ENCODE results near the gene DSPP.
A peak's percentile ranks its signal among the peaks of the same experiment; 100 is the strongest.

Gene DSPP

DNA sequence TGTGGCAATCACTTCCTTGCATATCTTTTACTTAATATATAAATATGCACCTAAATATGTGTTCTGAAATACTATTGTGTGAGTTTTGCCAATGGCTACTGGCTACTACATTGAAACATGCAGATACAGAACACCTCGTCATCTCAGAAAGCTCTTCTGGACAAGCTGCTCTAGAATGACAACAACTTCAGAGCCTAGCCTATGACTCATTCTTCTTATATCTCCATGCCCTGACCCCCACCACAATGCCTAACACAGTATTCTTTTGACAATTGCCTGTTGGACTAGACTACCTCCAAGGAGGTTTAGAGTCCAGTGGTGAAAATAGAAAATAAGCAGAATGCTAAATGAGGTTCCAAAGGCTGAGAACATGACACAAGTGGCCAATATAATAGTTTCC is 24.1 kb downstream of the DSPP start:
- DNase-seq: no peak

DNA sequence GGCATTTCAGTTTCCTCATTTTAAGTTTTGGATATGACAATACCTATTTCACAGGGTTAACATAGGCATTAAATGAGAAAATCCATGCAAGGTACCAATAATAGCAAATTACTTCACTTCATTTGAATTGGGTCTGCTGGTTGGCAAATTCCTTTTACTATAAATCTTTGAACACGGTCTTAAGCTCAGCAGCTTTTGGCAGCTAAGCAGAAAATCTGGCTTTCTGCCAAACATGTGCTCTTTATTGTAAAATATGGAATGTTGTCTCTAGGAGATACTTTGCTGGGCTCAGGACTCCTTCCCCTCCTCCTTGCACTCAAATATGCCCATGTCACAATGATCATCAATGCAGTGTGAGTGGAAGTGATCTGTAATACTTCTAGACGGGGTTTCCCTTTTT is 24.9 kb downstream of the DSPP start:
- DNase-seq: peak; percentile 13

DNA sequence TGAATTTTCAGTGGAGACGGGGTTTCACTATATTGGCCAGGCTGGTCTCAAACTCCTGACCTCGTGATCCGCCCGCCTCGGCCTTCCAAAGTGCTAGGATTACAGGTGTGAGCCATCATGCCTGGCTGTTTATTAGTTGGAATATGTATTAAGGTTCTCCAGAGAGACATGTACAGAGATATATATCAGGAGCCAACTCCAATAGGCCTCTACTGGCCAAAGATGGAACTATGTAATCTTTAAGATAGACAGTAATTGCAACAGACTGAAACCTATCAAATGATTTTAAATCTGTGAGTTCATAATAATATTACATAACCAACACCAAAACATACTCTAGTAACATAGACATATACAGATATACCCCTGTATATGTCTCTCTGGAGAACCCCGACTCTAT is 36.0 kb downstream of the DSPP start:
- no peak for DNase-seq

DNA sequence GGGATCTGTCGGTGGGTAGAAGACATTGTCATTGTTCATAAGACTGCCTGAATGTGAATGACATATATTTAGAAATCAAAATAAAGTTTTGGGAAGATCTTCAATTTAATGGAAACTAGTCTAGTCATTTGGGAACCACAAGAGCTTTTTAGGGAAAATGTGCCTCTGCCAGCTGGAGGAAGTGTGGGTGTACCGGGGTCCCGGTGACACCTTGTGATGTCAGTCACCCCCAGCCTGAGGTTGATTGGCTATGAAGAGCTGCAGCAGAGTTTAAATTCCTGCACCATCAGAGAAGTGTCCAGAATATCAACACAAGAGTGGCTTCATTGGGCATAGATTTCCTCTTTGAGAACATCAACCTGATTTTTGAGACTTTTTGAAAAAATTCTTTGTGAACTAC is 41.7 kb downstream of the DSPP start, which contains the start of gene DMP1:
Gene DMP1, plus strand, starts transcription at position 301 of the 400 bp plus-strand sequence. CDS start 6,213 bp downstream, outside the sequence.
- no peak for DNase-seq

DNA sequence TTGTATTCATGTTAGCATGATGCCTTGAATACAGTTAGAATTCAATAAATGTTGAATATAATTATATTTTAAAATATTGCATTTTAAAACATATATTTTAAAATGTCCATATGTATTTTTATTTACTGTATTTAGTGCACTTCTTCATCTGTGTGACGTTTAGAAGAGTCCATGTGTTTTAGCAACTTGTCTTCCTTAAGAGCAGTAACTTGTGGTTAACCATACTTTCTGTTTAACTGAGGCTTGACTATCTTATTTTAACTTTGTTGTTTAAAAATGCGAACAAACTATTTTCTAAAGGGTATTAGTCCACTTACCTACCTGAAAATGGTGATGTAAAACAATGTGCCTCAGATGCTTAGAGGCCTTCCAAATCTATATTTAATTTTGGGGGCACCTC is 42.6 kb downstream of the DSPP start:
- DNase-seq: no peak

DNA sequence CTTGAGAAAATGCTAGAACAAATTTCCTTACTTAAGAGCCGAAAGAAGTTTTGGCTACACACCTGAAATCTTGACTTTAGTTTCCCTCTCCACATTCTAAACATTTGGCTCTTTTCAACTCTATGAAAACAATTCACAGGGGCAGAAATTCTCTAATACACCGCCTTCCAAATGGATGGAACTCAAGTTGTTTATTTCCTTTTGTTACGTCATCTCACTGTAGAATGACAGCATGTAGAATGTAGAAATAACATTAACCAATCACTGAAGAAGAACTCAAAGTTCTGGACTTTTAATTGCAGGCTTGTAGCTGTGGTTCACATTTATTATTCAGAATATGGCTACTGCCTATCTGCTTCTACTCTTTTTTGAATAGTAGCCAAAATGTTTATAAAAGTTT is 43.6 kb downstream of the DSPP start:
- DNase-seq: no peak

DNA sequence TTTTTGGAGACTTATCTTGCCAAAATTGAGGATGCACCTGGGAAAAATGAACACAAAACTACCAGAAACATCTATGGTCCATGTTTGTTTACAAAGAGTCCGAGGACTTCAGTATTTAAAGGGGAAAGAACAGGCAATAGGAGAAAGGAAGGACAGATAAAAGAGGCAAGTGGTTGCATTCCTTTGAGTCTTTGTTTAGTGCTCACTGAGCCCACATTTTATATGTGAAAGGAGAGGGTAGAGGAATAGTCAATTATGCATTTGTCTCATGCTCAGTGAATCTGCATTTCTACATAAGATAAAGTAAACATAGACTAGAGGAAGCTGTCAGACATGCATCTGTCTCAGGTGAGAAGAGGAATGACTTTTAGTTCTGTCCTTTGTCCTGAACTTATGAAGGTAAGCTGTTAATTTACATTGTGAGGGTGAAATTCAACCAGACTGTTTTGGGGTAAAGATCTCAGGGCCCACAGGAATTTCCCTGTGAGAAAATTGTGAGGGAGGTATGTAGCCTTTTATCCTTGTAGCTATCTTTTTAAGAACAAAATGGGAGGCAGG is 46.2 kb downstream of the DSPP start:
- no peak for DNase-seq

DNA sequence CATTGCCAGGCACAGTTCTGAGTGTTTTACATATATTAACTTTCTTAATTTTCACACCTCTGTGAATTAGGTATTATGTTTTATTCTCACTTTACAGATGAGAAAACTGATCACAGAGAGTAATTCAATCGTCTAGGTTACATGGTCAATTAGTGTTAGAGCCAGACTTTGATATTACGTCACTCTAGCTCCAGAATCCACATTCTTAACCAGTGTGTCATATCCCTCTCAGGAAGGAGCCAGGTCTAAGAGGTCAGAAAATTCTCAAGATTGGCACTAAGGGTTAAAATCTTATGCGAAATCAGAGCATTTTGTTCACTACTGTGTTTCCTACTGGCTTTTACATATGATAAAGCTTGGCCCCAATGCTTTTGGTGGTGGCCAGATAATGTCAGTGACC is 49.2 kb downstream of the DSPP start:
- no peak for DNase-seq

DNA sequence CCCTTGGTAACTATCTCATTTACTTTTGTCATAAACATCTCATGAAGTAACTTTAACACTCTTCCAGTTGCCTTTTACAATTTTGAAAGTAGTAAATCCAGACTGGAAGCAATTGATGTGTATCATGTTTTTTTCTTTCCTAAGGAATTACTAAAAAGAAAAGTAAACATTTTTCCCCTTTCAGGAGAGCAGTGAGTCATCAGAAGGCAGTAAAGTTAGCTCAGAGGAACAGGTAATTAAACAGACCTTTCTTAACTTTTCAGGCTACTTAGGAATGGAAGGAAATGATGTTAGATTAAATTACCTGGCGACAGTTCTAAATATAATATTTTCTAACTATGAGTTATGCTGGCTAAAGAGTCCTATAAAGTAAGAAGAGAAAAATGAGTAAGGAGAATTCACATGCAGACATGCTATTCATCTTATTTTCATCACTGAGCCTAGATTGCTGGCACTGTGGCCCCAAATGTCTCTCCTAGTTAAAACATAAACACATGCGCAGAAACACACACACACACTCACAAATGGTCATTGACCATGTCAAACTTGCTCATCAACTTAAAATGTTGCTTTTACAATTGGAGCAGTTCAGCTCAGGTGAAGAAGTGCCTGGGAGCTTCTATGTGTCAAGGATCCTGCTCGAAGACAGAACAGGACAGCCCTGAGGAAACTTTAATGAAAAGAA is 51.1 kb downstream of the DSPP start:
- no peak for DNase-seq

DNA sequence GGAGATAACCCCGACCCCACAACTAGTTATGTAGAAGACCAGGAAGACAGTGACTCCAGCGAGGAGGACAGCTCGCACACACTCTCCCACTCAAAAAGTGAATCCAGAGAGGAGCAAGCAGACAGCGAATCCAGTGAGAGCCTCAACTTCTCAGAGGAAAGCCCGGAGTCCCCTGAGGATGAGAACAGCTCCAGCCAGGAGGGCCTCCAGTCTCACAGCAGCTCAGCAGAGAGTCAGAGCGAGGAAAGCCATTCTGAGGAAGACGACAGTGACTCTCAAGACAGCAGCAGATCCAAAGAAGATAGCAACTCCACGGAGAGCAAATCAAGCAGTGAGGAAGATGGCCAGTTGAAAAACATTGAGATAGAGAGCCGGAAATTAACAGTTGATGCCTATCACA is 54.5 kb downstream of the DSPP start:
- DNase-seq: no peak

Measured in NCI-H524 treated with DMSO at 0.1 percent for 48 hours (cell line).